Stimulated activated CD8-positive, alpha-beta memory T cell treated with anti-CD3 and anti-CD28 coated beads, Interleukin-7, amount 100 ng/mL, for 4 hours (primary cell): Measurements from ENCODE around the gene TMEM30A.

Experiments
- DNase-seq, 2 donors: peaks; one replicate each; pipeline ENCODE4 v3.0.0-alpha.2; 2020; ENCODE audit warnings: low read depth in 2 of 2

Gene TMEM30A

GRCh38 chr6:75284632-75285282 lies at the start of gene TMEM30A:
TSS of gene TMEM30A (minus strand) at chr6:75284792. CDS start at chr6:75284638, 154 bp downstream.
- DNase-seq: peak; percentile 93 to 94

- no peak for DNase-seq
Observed at GRCh38 chr6:75333676-75334200, 49.1 kb upstream of the TMEM30A start.

GRCh38 chr6:75331151-75331550 lies 46.6 kb upstream of the TMEM30A start:
- no peak for DNase-seq

- DNase-seq: no peak
Observed at GRCh38 chr6:75329703-75330102, 45.1 kb upstream of the TMEM30A start.

- no peak for DNase-seq
Observed at GRCh38 chr6:75327807-75328206, 43.2 kb upstream of the TMEM30A start.

- DNase-seq: no peak
Observed at GRCh38 chr6:75326557-75327258, 42.1 kb upstream of the TMEM30A start.

GRCh38 chr6:75318900-75319299 lies 34.3 kb upstream of the TMEM30A start:
- DNase-seq: no peak

GRCh38 chr6:75317503-75318206 lies 33.1 kb upstream of the TMEM30A start:
- no peak for DNase-seq

GRCh38 chr6:75315978-75316377 lies 31.4 kb upstream of the TMEM30A start:
- DNase-seq: no peak

GRCh38 chr6:75308250-75308988 lies 23.8 kb upstream of the TMEM30A start:
- no peak for DNase-seq

GRCh38 chr6:75307364-75308004 lies 22.9 kb upstream of the TMEM30A start:
- DNase-seq: no peak

- no peak for DNase-seq
Observed at GRCh38 chr6:75306064-75306463, 21.5 kb upstream of the TMEM30A start.

- no peak for DNase-seq
Observed at GRCh38 chr6:75305573-75305972, 21.0 kb upstream of the TMEM30A start.

- no peak for DNase-seq
Observed at GRCh38 chr6:75302280-75302679, 17.7 kb upstream of the TMEM30A start.

GRCh38 chr6:75301537-75301936 lies 16.9 kb upstream of the TMEM30A start:
- no peak for DNase-seq

GRCh38 chr6:75301088-75301487 lies 16.5 kb upstream of the TMEM30A start:
- no peak for DNase-seq

GRCh38 chr6:75300531-75300855 lies 15.9 kb upstream of the TMEM30A start:
- no peak for DNase-seq

GRCh38 chr6:75299801-75300530 lies 15.4 kb upstream of the TMEM30A start:
- no peak for DNase-seq

- no peak for DNase-seq
Observed at GRCh38 chr6:75296811-75297779, 12.5 kb upstream of the TMEM30A start.

GRCh38 chr6:75292555-75292954 lies 8.0 kb upstream of the TMEM30A start:
- DNase-seq: no peak
